ENCODE results near the gene ADARB2.

ADARB2 gene

GRCh38 chr10:1130995-1131790, 606.1 kb downstream of the ADARB2 start:
- H3K4me3 ChIP-seq (ENCODE audit: low read depth, low read length) = no peak overlapping the region
- POLR2A ChIA-PET = no interaction called here
- TF ChIP-seq CTCF (IDR thresholded peaks at IDR 0.05; ENCODE audit: insufficient read depth, low read length, missing control alignments) = no peak
- DNase-seq (ENCODE audit: low read depth, low spot score) = no peak
- CTCF ChIA-PET = no interaction called here

- DNase-seq (ENCODE audit: low read depth, low spot score) = no peak
- CTCF ChIA-PET = no interaction called here
- TF ChIP-seq CTCF (IDR thresholded peaks at IDR 0.05; ENCODE audit: insufficient read depth, low read length, missing control alignments) = no peak
- POLR2A ChIA-PET = no interaction called here
- H3K4me3 ChIP-seq (ENCODE audit: low read depth, low read length) = no peak overlapping the region
Observed at GRCh38 chr10:1130226-1130625, 607.1 kb downstream of the ADARB2 start.

- no peak overlapping the region for H3K4me3 ChIP-seq (ENCODE audit: low read depth, low read length)
- DNase-seq (ENCODE audit: low read depth, low spot score) = no peak
- CTCF ChIA-PET = no interaction called here
- POLR2A ChIA-PET = no interaction called here
- TF ChIP-seq CTCF (IDR thresholded peaks at IDR 0.05; ENCODE audit: insufficient read depth, low read length, missing control alignments) = no peak
Observed at GRCh38 chr10:1128649-1129048, 608.7 kb downstream of the ADARB2 start.

- H3K4me3 ChIP-seq (ENCODE audit: low read depth, low read length) = no peak overlapping the region
- TF ChIP-seq CTCF (IDR thresholded peaks at IDR 0.05; ENCODE audit: insufficient read depth, low read length, missing control alignments) = no peak
- CTCF ChIA-PET = no interaction called here
- POLR2A ChIA-PET = no interaction called here
- DNase-seq (ENCODE audit: low read depth, low spot score) = no peak
Observed at GRCh38 chr10:1128115-1128514, 609.2 kb downstream of the ADARB2 start.

- DNase-seq (ENCODE audit: low read depth, low spot score) = no peak
- ChIA-PET POLR2A (no interaction called here), CTCF (no interaction called here)
Observed at GRCh38 chr10:1127629-1128028, 609.7 kb downstream of the ADARB2 start.

More at GRCh38 chr10:1127629-1128028, 609.7 kb downstream of the ADARB2 start:
- no peak overlapping the region for H3K4me3 ChIP-seq (ENCODE audit: low read depth, low read length)
- no peak for TF ChIP-seq CTCF (IDR thresholded peaks at IDR 0.05; ENCODE audit: insufficient read depth, low read length, missing control alignments)

All from AG04449 (cell line).